Mesenchymal stem cell (in vitro differentiated cells and primary cell): Measurements from ENCODE around the gene IL17D.

Source experiments
- DNase-seq: peaks from one replicate; pipeline ENCODE4 v3.0.0-alpha.2; 2013
- H2AFZ ChIP-seq: one replicate; pipeline ENCODE4 v1.6.1; 2013; ENCODE audit warnings: low read depth, mild to moderate bottlenecking, control low read depth, inconsistent platforms, low read length, moderate library complexity
- H2AK5ac ChIP-seq: 2 replicates; pipeline ENCODE4 v1.6.1; 2013; ENCODE audit warnings: low read length, moderate library complexity, mild to moderate bottlenecking, inconsistent platforms; ENCODE audit not compliant: severe bottlenecking
- H2BK120ac ChIP-seq: one replicate; pipeline ENCODE4 v1.6.1; 2013; ENCODE audit warnings: low read depth, mild to moderate bottlenecking, inconsistent platforms, low read length, moderate library complexity
- H2BK12ac ChIP-seq, 2 experiments: one replicate each; pipeline ENCODE4 v1.6.1; 2013; ENCODE audit warnings: inconsistent platforms in 2 of 2, low read length in 2 of 2, mild to moderate bottlenecking in 2 of 2, moderate library complexity in 2 of 2, control low read depth in 1 of 2
- H2BK15ac ChIP-seq: one replicate; pipeline ENCODE4 v1.6.1; 2013; ENCODE audit warnings: mild to moderate bottlenecking, low read depth, inconsistent platforms; ENCODE audit not compliant: poor library complexity, severe bottlenecking
- H2BK5ac ChIP-seq: 2 replicates; pipeline ENCODE4 v1.6.1; 2013; ENCODE audit warnings: low read depth, mild to moderate bottlenecking, low read length, control low read depth, inconsistent platforms; ENCODE audit not compliant: poor library complexity, severe bottlenecking
- H3K14ac ChIP-seq, 2 experiments: one replicate each; pipeline ENCODE4 v1.6.1; 2013; ENCODE audit warnings: inconsistent platforms in 2 of 2, low read length in 2 of 2, control low read depth in 1 of 2, mild to moderate bottlenecking in 1 of 2, moderate library complexity in 1 of 2
- H3K18ac ChIP-seq, 2 experiments: one replicate each; pipeline ENCODE4 v1.6.1; 2013; ENCODE audit warnings: inconsistent platforms in 2 of 2, low read length in 2 of 2, control low read depth in 1 of 2, low read depth in 1 of 2, mild to moderate bottlenecking in 1 of 2
- H3K23ac ChIP-seq, 2 experiments: one replicate each; pipeline ENCODE4 v1.6.1; 2013; ENCODE audit warnings: inconsistent platforms in 2 of 2, low read length in 2 of 2, mild to moderate bottlenecking in 2 of 2, moderate library complexity in 2 of 2, control low read depth in 1 of 2
- H3K27ac ChIP-seq: 2 replicates; pipeline ENCODE4 v1.5.1; 2013; ENCODE audit warnings: mild to moderate bottlenecking, moderate library complexity, low read length, control low read depth, inconsistent platforms; ENCODE audit not compliant: poor library complexity, severe bottlenecking
- H3K27me3 ChIP-seq, 2 experiments: 2 replicates each; pipeline versions ENCODE4 v1.6.1 to v1.7.0; 2013; ENCODE audit warnings: low read length in 2 of 2, mild to moderate bottlenecking in 2 of 2, moderate library complexity in 2 of 2, control low read depth in 1 of 2, inconsistent platforms in 1 of 2; ENCODE audit not compliant: control insufficient read depth in 1 of 2, insufficient read depth in 1 of 2
- H3K36me3 ChIP-seq, 2 experiments: 2 replicates each; pipeline versions ENCODE4 v1.6.1 to v1.7.0; 2013; ENCODE audit warnings: low read length in 2 of 2, control low read depth in 1 of 2, inconsistent platforms in 1 of 2, low read depth in 1 of 2, mild to moderate bottlenecking in 1 of 2; ENCODE audit not compliant: insufficient read depth in 2 of 2, control insufficient read depth in 1 of 2
- H3K4ac ChIP-seq, 2 experiments: one replicate each; pipeline ENCODE4 v1.6.1; 2013; ENCODE audit warnings: inconsistent platforms in 2 of 2, low read length in 2 of 2, mild to moderate bottlenecking in 2 of 2, moderate library complexity in 2 of 2, control low read depth in 1 of 2, low read depth in 1 of 2
- H3K4me1 ChIP-seq: 2 replicates; pipeline ENCODE4 v1.6.1; 2013; ENCODE audit warnings: low read depth, low read length, control low read depth; ENCODE audit not compliant: control insufficient read depth, insufficient read depth
- H3K4me2 ChIP-seq: 2 replicates; pipeline ENCODE4 v1.6.1; 2013; ENCODE audit warnings: low read length, mild to moderate bottlenecking, inconsistent platforms; ENCODE audit not compliant: poor library complexity, severe bottlenecking
- H3K4me3 ChIP-seq, 2 experiments: 2 replicates each; pipeline versions ENCODE4 v1.5.1 to v1.7.0; 2013; ENCODE audit warnings: low read length in 2 of 2, mild to moderate bottlenecking in 2 of 2, control low read depth in 1 of 2, low read depth in 1 of 2; ENCODE audit not compliant: insufficient read depth in 1 of 2
- H3K79me1 ChIP-seq: replicated peaks from 2 replicates; pipeline ENCODE4 v1.6.1; 2013; ENCODE audit warnings: mild to moderate bottlenecking, control low read depth, low read length, inconsistent platforms; ENCODE audit not compliant: poor library complexity, severe bottlenecking
- H3K9ac ChIP-seq: 2 replicates; pipeline ENCODE4 v1.7.0; 2013; ENCODE audit warnings: mild to moderate bottlenecking, low read length, moderate library complexity
- H3K9me3 ChIP-seq: 2 replicates; pipeline ENCODE4 v1.7.0; 2013; ENCODE audit warnings: mild to moderate bottlenecking, low read length; ENCODE audit not compliant: control insufficient read depth
- H4K8ac ChIP-seq: one replicate; pipeline ENCODE4 v1.6.1; 2013; ENCODE audit warnings: inconsistent platforms, mild to moderate bottlenecking, low read length, moderate library complexity
- H4K91ac ChIP-seq: one replicate; pipeline ENCODE4 v1.6.1; 2013; ENCODE audit warnings: mild to moderate bottlenecking, low read length, inconsistent platforms
- WGBS: methylation state at CpG from one replicate; pipeline ENCODE4 v1.1.7; 2013; ENCODE audit warnings: mixed read lengths; 5-methylcytosine and 5-hydroxymethylcytosine counted together

Gene IL17D

GRCh38 chr13:20684041-20684440, 19.5 kb upstream of the IL17D start:
- Histone ChIP-seq H2AFZ (no peak overlapping the region), H3K4me3 (no peak overlapping the region), H3K4ac (no peak overlapping the region), H3K23ac (no peak overlapping the region), H3K79me1 (no peaks in the 10 kb centered on the region), H3K27me3 (peaks cover 0 to 22% of the 10 kb centered on the region in 2 experiments), H4K91ac (no peak overlapping the region), H3K9ac (no peak overlapping the region), H3K36me3 (peaks cover 0 to 2% of the 10 kb centered on the region in 2 experiments), H2BK5ac (no peak overlapping the region), H3K14ac (no peak overlapping the region), H3K4me1 (no peaks in the 10 kb centered on the region), H2BK15ac (no peak overlapping the region), H2BK12ac (no peak overlapping the region), H3K18ac (no peak overlapping the region), H3K4me2 (no peak overlapping the region), H3K9me3 (no peaks in the 10 kb centered on the region), H2BK120ac (no peak overlapping the region), H3K27ac (no peak overlapping the region), H2AK5ac (no peak overlapping the region), H4K8ac (no peak overlapping the region)
- no peak for DNase-seq
- WGBS, result 96% methylated on average over 4 of the region's 4 CpGs

GRCh38 chr13:20684546-20684945, 19.0 kb upstream of the IL17D start:
- Histone ChIP-seq H2BK15ac (no peak overlapping the region), H3K27me3 (peaks cover 0 to 17% of the 10 kb centered on the region in 2 experiments), H3K79me1 (no peaks in the 10 kb centered on the region), H3K4me2 (no peak overlapping the region), H2AFZ (no peak overlapping the region), H3K4ac (no peak overlapping the region), H3K9ac (no peak overlapping the region), H4K91ac (no peak overlapping the region), H3K23ac (no peak overlapping the region), H3K36me3 (peaks cover 0 to 2% of the 10 kb centered on the region in 2 experiments), H3K27ac (no peak overlapping the region), H4K8ac (no peak overlapping the region), H2BK12ac (no peak overlapping the region), H2BK5ac (no peak overlapping the region), H3K4me1 (no peaks in the 10 kb centered on the region), H3K18ac (no peak overlapping the region), H3K14ac (no peak overlapping the region), H2AK5ac (no peak overlapping the region), H3K4me3 (no peak overlapping the region), H3K9me3 (no peaks in the 10 kb centered on the region), H2BK120ac (no peak overlapping the region)
- WGBS, result 88% methylated on average over 18 of the region's 18 CpGs
- no peak for DNase-seq

DNA sequence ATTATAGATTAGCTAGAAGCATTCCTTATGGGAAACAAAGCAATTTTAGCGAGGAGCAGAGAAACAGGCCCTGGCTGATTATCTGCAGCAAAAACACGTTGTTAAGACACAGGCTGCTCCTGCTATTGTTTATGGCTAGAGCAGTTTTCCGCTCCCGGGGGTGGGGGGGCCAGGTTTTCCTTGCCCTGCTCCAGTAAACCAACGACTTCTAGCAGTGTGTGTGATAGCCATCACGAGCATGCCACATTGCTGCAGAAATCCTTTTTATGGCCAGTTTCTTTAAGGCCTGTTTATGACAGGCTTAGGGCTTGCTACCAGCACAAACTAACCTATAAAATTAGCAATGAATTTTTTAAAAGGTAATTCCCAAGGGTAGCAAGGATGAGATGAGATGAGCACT, 18.4 kb upstream of the IL17D start:
- no peak overlapping the region for H2AFZ ChIP-seq
- H3K79me1 ChIP-seq, result no peaks in the 10 kb centered on the region
- H3K4me1 ChIP-seq, result no peaks in the 10 kb centered on the region
- DNase-seq, result no peak
- peaks cover 0 to 12% of the 10 kb centered on the region in 2 experiments for H3K27me3 ChIP-seq
- no peak overlapping the region for H3K27ac ChIP-seq
- H3K23ac ChIP-seq, result no peak overlapping the region
- no peak overlapping the region for H2BK5ac ChIP-seq
- no peak overlapping the region for H3K4me2 ChIP-seq
- no peak overlapping the region for H3K4ac ChIP-seq
- H3K4me3 ChIP-seq, result no peak overlapping the region
- no peaks in the 10 kb centered on the region for H3K9me3 ChIP-seq
- H2AK5ac ChIP-seq, result no peak overlapping the region
- no peak overlapping the region for H2BK120ac ChIP-seq
- H4K91ac ChIP-seq, result no peak overlapping the region
- H3K14ac ChIP-seq, result no peak overlapping the region
- no peak overlapping the region for H3K9ac ChIP-seq
- WGBS, result 27% methylated on average over 6 of the region's 6 CpGs
- no peak overlapping the region for H4K8ac ChIP-seq
- H3K36me3 ChIP-seq, result peaks cover 0 to 2% of the 10 kb centered on the region in 2 experiments
- no peak overlapping the region for H2BK12ac ChIP-seq
- no peak overlapping the region for H2BK15ac ChIP-seq
- H3K18ac ChIP-seq, result no peak overlapping the region

DNA sequence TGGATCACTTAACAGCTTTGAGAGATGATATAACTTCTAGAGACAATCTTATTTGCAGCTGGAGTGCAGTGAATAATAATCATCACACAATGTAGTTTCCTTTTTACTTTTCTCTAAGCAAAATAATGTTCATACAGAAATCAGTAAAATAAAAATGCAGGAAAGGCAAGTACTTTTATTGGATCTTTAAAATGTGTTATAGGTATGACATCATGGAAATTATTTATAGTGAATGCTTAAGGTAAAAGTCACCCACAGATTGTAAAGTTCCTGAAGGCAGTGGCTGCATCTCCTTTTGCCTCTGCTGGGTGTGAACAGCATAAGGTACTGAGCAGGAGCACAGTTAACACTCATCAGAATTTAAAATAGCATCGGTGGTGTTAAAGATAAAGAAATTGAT, 17.3 kb upstream of the IL17D start:
- no peak overlapping the region for H3K4me3 ChIP-seq
- H3K79me1 ChIP-seq, result no peaks in the 10 kb centered on the region
- H3K23ac ChIP-seq, result no peak overlapping the region
- no peak overlapping the region for H3K18ac ChIP-seq
- H2BK5ac ChIP-seq, result no peak overlapping the region
- H3K4me1 ChIP-seq, result no peaks in the 10 kb centered on the region
- H3K4me2 ChIP-seq, result no peak overlapping the region
- H3K9ac ChIP-seq, result no peak overlapping the region
- no peak overlapping the region for H2AK5ac ChIP-seq
- no peak overlapping the region for H2AFZ ChIP-seq
- H4K91ac ChIP-seq, result no peak overlapping the region
- no peak overlapping the region for H3K27ac ChIP-seq
- no peak overlapping the region for H4K8ac ChIP-seq
- H2BK12ac ChIP-seq, result no peak overlapping the region
- WGBS, result no CpG with 5 or more reads among the region's 1 CpG
- H2BK15ac ChIP-seq, result no peak overlapping the region
- H3K4ac ChIP-seq, result no peak overlapping the region
- H3K36me3 ChIP-seq, result peaks cover 2% of the 10 kb centered on the region in 2 experiments
- no peaks in the 10 kb centered on the region for H3K9me3 ChIP-seq
- DNase-seq, result no peak
- no peak overlapping the region for H3K14ac ChIP-seq
- H3K27me3 ChIP-seq, result peaks cover 0 to 8% of the 10 kb centered on the region in 2 experiments
- H2BK120ac ChIP-seq, result no peak overlapping the region
